ENCODE results near the gene USP17L30. TPM values are rescaled to one million over a fixed set of nuclear protein-coding genes. Genes with fewer than 3 reads are reported as not detected.

Gene USP17L30
- total RNA-seq, 1 donor from 2014 or later = not detected

Other genes with a start within 250 kb of the USP17L30 start
- not detected in 2 replicates for gene FAM90A26, start 192.7 kb upstream of the USP17L30 start, total RNA-seq
- not detected in 2 replicates for gene USP17L10, start 152.5 kb upstream of the USP17L30 start, total RNA-seq
- gene USP17L11, start 147.7 kb upstream of the USP17L30 start, total RNA-seq = not detected in 2 replicates
- not detected in 2 replicates for gene USP17L12, start 143.0 kb upstream of the USP17L30 start, total RNA-seq
- gene USP17L13, start 138.2 kb upstream of the USP17L30 start, total RNA-seq = not detected in 2 replicates
- gene USP17L15, start 128.7 kb upstream of the USP17L30 start, total RNA-seq = not detected in 2 replicates
- not detected in 2 replicates for gene USP17L17, start 119.2 kb upstream of the USP17L30 start, total RNA-seq
- not detected in 2 replicates for gene USP17L18, start 114.5 kb upstream of the USP17L30 start, total RNA-seq
- gene USP17L19, start 109.8 kb upstream of the USP17L30 start, total RNA-seq = not detected in 2 replicates
- not detected in 2 replicates for gene USP17L20, start 105.0 kb upstream of the USP17L30 start, total RNA-seq
- not detected in 2 replicates for gene USP17L21, start 100.3 kb upstream of the USP17L30 start, total RNA-seq
- not detected in 2 replicates for gene USP17L22, start 95.5 kb upstream of the USP17L30 start, total RNA-seq
- not detected in 2 replicates for gene USP17L24, start 38.0 kb upstream of the USP17L30 start, total RNA-seq
- not detected in 2 replicates for gene USP17L25, start 33.2 kb upstream of the USP17L30 start, total RNA-seq
- not detected in 2 replicates for gene USP17L26, start 28.5 kb upstream of the USP17L30 start, total RNA-seq
- gene USP17L5, start 23.7 kb upstream of the USP17L30 start, total RNA-seq = not detected in 2 replicates
- gene USP17L27, start 19.0 kb upstream of the USP17L30 start, total RNA-seq = not detected in 2 replicates
- gene USP17L28, start 14.2 kb upstream of the USP17L30 start, total RNA-seq = not detected in 2 replicates
- gene USP17L29, start 9.5 kb upstream of the USP17L30 start, total RNA-seq = not detected in 2 replicates
- not detected in 2 replicates for gene DEFB131A, start 81.3 kb downstream of the USP17L30 start, total RNA-seq

Data from T-helper 2 cell treated with Interferon-gamma antibody and Interleukin-4, amounts not matched to agents 100 ng/mL and 5 ng/mL, for 36 hours (primary cell).